GM19467 (cell line): Measurements from ENCODE around the gene MGAT3.
"Not testable (repeated sequence)": the region's sequence is repeated elsewhere in the genome, so short reads cannot be mapped to it uniquely, and the experiment has no call there.

Source experiments
- ATAC-seq: cut with Tn5 transposase; IDR thresholded peaks from one replicate; pipeline ENCODE4 v1.9.1; 2021; ENCODE audit warnings: mild to moderate bottlenecking, moderate library complexity; ENCODE audit not compliant: unreplicated experiment

Gene MGAT3, protein sequence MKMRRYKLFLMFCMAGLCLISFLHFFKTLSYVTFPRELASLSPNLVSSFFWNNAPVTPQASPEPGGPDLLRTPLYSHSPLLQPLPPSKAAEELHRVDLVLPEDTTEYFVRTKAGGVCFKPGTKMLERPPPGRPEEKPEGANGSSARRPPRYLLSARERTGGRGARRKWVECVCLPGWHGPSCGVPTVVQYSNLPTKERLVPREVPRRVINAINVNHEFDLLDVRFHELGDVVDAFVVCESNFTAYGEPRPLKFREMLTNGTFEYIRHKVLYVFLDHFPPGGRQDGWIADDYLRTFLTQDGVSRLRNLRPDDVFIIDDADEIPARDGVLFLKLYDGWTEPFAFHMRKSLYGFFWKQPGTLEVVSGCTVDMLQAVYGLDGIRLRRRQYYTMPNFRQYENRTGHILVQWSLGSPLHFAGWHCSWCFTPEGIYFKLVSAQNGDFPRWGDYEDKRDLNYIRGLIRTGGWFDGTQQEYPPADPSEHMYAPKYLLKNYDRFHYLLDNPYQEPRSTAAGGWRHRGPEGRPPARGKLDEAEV

DNA sequence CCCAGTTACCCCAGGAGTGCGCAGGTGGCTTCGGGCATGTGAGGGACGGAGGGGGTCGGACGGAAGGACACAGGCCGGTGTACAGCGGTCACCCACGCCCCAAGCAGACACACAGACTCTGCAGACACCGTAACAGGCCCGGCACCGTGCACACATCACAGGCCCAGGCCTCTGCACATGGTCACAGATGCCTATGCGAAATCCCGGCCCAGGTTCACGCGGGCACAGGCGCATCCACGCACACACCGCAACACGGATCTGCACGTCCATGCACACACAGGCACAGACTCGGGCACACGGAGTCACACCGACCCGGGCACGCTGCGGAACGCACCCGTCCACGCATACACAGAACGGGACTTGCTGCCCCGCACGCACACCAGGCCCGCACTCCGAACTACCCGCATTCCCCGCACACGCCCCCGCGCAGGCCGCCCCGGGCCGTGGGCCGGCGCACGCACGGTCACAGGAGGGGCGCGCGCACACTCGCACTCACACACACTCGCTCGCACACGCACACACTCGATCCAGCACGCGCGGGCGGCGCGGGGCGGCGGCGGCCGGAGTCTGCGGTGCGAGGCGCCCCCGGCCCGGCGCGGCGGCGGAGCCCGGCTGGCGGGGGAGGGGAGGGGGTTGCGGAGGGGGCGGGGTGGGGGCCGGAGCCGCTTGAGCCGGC is at the start of gene MGAT3:
Gene MGAT3 (plus strand): TSS at position 491 of the 676 bp plus-strand sequence. CDS start 30,336 bp downstream, outside the sequence.
- ATAC-seq = no peak

DNA sequence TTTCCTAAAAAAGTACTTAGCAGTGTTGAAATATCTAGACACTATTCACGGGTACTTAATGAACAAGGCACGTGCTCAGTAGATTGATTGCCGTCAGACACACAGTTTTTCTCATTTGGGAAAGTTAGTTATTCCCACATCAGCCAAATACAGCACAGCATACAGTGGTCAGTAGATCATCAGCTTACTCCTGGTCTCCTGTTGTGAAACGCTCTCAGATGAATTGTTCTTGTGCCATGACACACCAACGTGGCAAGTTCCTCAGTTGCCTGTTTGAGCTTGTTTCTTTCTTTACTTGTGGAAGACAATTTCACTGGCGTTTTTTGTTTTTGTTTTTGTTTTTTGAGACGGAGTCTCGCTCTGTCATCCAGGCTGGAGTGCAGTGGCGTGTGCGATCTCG is 48.6 kb upstream of the MGAT3 start:
- no peak for ATAC-seq

DNA sequence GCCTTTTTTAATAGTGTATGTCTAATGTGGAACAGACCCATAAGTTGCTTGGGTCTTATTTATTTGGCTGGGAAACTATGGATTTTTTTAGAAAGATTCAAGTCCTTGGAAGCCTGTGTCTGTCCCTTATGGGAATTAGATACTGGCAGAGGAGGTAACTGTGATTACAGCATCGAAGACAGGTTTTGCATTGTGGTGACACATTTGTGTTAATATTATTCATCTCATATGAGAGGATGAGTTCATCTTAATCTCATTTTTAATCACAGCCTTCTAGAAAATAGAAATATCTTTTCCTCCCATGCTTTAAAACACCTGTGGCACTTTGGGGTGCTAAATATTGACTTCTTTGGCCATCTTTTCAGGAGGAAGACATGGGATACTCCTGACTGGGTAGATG is 48.0 kb upstream of the MGAT3 start:
- no peak for ATAC-seq

DNA sequence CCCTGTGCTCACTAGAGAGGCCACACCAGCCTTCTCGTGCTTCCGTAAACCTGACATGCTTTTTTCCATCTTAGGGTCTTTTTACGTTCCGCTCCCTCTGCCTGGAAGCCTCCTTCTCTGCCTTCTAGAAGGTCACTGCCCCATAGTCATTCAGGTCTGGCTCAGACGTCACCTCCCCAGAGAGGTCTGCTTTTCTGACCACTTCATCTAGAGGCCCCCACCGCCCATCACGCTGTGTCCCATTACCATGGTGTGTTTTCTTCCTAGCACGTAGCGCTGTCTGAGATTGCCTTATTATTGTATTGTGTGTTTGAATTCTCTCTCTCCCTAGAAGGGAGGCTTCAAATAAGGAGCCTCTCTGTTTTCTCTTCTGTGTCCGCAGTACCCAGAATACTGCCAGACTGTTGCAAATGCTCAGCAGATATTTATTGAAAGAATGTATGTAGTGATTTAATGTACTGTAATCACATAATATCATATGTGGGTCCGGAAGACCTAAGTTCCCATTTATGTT is 47.2 kb upstream of the MGAT3 start:
- no peak for ATAC-seq

DNA sequence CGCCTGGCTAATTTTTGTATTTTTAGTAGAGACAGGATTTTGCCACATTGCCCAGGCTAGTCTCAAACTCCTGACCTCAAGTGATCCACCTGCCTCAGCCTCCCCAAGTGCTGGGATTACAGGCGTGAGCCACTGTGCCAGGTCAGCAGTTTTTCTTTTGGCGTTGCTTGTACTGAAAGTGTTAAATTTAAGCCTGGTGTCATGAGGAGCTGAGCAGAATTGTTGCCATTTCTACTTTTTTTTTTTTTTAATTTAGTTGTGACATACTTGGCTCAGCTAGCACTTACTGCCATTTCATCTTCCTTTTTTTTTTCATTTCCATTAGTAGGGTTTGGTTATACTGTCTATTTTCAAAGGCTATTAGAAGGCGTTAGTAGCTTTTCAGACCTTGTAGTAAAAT is 46.5 kb upstream of the MGAT3 start:
- ATAC-seq = no peak

DNA sequence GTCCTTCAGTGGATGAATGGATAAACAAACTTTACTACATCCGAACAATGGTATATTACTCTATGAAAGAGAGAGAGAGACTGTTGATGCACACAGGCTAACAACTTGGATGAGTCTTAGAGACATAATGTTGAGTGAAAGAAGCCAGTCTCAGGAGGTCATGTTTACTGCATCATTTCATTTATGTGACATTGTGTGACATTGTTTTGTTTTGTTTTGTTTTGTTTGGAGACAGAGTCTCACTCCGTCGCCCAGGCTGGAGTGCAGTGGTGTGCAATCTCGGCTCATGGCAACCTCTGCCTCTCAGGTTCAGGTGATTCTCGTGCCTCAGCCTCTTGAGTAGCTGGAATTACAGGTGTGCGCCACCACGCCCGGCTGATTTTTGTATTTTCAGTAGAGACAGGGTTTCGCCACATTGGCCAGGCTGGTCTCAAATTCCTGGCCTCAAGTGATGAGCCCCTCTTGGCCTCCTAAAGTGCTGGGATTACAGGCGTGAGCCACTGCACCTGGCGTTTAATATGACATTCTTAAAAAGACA is 44.9 kb upstream of the MGAT3 start:
- not testable (repeated sequence) for ATAC-seq

DNA sequence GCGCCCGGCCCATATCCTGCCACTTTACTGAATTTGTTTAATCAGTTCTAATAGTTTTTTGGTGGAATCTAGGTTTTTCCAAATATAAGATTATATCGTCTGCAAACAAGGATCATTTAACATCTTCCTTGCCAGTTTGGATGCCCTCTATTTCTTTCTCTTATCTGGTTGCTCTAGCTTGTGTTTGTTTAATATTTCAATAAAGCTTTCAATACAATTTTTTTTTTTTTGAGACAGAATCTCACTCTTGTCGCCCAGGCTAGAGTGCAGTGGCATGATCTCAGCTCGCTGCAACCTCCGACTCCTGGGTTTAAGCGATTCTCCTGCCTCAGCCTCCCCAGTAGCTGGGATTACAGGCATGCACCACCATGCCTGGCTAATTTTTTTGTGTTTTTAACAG is 43.6 kb upstream of the MGAT3 start:
- not testable (repeated sequence) for ATAC-seq

DNA sequence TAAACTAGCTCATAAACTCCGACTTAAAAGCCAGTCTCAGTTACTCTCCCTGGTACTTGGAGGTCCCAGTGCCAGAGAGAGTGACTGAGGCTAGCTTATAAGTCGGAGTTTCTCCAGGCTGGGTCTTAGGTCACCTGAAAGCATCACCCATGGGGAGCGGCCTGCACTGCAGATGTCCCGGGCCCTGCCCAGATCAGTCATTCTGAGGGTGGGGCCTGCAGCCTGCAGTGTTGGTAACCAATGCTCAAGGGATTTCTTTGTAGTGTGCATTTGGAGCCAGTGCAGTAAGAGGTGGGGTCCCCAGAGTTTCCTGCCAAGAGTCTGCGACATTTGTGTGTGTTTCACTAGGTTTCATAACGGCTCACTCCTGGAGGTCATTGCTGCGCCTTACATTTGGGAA is 42.4 kb upstream of the MGAT3 start:
- ATAC-seq = no peak

DNA sequence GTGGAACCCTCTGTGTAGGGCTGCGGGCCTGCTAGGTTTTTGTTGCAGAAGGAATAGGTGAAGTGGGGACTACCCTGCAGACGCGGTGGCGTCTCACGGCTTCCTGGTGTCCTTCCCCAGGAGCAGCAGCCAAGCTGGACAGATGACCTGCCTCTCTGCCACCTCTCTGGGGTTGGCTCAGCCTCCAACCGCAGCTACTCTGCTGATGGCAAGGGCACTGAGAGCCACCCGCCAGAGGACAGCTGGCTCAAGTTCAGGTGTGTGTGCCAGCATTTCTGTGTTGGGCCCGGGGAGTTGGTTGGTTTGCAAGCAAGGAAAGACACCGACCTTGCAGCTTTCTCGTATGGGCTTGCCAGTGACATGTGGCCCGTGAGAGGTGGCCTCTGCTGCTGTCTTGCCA is 41.9 kb upstream of the MGAT3 start:
- no peak for ATAC-seq

DNA sequence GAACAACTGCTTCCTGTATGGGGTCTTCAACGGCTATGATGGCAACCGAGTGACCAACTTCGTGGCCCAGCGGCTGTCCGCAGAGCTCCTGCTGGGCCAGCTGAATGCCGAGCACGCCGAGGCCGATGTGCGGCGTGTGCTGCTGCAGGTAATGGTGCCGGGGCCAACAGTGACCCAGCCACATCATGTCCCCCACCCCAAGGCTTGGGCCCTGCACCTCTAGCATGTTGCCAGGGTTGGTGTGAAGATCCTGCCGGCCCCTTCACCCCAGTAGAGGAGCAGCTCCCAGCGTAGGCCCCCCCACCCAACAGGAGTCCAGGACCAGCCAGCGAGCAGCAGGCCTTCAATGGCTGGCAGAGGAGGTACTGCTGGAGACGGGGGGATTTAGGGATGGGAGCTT is 41.3 kb upstream of the MGAT3 start:
- no peak for ATAC-seq

DNA sequence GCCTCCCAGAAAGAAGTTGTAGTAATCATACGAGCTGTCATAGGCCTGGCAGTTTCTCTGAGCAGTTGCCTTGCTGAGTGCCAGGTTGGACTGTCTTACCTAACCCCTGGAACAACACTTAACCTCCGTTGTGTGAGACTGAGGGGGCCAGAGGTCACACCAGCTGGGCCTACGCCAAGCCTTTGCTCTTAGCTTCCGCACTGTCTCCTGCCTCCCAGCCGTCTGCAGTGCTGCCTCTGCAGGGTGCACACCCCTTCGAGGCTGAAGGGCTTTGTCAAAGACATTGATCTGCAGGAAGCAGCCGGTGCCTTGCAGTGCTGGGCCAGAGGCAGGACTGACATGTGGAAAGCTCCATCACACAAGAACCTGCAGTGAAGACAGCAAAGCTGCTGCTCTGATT is 40.5 kb upstream of the MGAT3 start:
- ATAC-seq = no peak

DNA sequence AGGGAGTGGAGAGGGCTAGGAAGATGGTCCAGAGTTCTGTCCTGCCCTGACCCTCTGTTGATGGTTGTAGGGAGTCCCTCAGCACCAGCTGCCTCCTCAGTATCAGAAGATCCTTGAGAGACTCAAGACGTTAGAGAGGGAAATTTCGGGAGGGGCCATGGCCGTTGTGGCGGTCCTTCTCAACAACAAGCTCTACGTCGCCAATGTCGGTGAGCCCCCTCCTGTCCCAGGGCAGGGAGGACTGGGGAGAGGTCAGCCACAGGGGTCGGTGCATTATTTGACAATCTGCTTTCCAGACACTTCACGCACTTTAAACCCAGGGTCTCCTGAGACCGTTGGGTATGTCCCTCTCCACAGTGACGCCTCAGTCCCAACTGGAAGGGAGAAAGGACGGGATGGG is 39.2 kb upstream of the MGAT3 start:
- no peak for ATAC-seq

DNA sequence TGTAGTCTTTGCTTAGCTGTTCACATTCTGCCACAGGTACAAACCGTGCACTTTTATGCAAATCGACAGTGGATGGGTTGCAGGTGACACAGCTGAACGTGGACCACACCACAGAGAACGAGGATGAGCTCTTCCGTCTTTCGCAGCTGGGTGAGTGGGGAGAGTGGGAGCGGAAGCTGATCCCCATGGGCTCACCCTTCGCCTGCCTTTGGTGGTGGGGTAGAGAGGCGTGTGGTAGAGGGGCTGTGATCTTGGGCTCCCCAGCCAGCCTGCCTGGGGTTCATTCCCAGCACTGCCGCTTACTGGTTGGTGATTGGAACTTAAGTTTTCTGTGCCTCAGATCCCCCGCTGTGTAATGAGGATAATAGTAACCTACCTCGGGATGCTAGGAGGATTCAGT is 38.1 kb upstream of the MGAT3 start:
- no peak for ATAC-seq

DNA sequence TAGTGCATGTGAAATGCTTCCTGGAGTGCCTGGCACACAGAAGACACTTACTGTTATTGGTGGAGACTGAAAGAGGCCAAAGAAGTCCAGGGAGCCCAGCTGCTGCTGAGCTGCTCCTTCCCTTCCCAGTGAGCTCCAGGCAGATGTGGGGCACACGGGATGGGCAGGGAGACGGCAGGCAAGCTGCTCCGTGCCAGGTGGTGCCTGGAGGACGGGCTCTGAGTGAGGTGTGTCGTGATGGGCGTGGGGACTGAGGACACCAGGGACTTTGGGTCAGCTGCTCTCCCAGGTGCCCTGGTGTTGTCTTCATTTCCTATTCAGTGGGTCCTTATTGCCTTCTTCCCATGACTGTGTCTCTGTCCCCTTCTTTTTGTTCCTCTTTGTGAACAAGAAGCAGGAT is 37.7 kb upstream of the MGAT3 start:
- no peak for ATAC-seq

DNA sequence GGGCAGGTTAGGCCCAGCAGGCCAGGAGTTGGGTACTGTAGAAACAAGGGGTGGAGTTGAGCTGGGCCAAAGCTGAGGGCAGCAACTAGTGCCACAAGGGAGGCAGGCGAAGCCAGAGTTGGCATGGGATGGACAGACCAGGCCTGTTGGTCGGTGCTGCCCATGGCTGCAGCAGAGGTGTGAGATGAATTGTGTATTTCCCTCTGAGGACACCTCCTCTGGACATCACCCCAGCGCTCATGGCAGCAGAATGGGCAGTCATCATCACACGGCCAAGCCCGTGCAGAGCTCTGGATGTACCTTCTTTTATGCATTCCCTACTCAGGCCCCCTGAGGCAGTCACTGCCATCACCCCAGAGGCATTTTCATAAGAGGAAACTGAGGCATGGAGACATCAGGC is 36.9 kb upstream of the MGAT3 start:
- no peak for ATAC-seq

DNA sequence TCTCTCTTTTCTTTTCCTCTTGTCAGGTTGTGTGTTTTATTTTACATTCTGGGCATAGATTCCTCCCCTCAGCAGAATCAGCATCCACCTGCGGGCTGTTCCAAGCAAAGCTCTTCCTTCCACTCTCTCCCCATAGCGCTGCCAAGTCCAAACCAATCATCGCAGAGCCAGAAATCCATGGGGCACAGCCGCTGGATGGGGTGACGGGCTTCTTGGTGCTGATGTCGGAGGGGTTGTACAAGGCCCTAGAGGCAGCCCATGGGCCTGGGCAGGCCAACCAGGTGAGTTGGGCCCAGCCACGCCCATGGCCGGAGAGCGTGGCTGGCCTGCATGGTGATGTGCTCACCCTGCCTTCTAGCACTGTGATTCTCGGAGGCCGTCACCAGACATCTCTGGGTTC is 35.1 kb upstream of the MGAT3 start:
- ATAC-seq = no peak

DNA sequence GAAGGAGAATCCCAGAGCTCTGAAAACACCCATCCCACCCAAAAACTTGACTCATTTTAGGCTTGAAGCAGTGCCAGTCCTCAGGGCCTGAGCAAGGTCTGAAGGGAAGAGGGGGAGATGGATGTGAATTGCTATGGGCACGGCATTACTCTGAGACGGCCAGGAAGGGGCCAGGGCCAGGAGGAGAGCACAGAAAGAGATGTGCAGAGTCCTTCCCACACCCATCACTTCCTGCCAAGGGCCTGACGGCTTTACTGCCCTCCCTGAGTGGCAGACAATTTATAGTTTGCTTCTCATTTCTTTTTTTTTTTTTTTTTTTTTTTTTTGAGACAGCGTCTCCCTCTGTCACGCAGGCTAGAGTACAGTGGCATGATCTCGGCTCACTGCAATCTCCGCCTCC is 34.7 kb upstream of the MGAT3 start:
- ATAC-seq = no peak

DNA sequence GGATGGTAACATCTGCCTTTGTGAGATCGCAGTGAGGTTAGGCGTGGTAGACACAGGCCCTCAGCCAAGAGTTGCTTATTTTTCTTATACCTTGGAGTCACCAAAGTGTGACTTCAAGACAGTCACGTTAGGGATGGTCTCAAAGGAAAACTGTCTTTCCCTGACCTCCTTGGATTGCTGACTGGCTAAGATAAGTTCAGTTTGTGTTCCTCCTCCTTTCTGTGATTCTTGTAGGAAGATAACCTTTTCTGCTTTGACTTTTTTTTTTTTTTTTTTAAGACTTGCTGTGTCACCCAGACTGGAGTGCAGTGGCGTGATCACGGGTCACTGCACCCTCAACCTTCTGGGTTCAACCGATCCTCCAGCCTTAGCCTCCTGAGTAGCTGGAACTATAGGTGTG is 34.1 kb upstream of the MGAT3 start:
- ATAC-seq = no peak

DNA sequence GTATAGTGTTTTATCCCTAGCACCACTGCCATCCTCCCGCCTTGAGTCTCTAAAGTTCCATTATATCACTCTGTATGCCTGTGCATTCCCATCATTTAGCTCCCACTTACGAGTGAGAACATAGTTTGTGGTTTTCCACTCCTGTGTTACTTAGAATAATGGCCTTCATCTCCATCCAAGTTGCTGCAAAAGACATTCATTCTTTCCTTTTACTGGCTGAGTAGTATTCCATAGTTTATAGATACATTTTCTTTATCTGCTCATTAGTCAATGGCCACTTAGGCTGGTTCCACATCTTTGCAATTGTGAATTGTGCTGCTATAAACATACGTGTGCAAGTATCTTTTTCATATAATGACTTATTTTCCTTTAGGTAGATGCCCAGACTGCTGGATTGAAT is 32.8 kb upstream of the MGAT3 start:
- ATAC-seq = no peak

DNA sequence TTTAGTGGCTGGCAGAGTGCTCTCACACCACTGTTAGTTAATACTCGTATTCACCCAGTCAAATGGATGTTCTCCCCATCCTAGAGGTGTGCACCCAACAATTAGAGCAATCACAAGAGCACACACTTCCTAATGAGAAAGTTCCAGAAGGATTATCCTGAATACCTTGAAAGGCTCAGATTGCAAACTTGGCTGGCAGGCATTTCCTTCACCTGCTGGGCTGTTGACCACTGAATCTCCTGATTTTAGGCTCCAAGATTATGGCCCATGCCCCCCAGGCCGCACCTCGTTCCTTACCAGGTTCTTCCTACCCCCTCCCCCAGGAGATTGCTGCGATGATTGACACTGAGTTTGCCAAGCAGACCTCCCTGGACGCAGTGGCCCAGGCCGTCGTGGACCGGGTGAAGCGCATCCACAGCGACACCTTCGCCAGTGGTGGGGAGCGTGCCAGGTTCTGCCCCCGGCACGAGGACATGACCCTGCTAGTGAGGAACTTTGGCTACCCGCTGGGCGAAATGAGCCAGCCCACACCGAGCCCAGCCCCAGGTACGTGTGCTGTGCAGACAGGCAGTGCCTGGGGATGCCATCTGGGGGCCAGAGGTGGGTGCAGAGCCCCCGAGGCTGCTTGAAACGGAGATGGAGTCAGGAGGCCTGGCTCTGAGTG is 30.3 kb upstream of the MGAT3 start:
- ATAC-seq = no peak
